ENCODE measurements around the gene LRRC56. TPM values are rescaled to one million over a fixed set of nuclear protein-coding genes. Genes with fewer than 3 reads are reported as not detected.

LRRC56 gene
- total and polyA plus RNA-seq, 2 donors (not counting 1 experiment from before 2014, with no cell fraction given): 11.8 to 15.8 TPM

- Histone ChIP-seq H3K79me2 (ENCODE audit: control insufficient read depth, insufficient read depth, low read length) (no peaks in the 10 kb centered on the region), H3K9me3 (ENCODE audit: control extremely low read depth in 1 of 3, control insufficient read depth in 2 of 3, insufficient read depth in 1 of 3, low read length in 2 of 3) (no peaks in the 10 kb centered on the region), H3K4me2 (replicated peaks; ENCODE audit: low read depth, low read length, poor library complexity, severe bottlenecking) (no peak overlapping the region), H3K4me3 (ENCODE audit: control extremely low read depth in 1 of 5, extremely low read depth in 1 of 5, insufficient read depth in 1 of 5, low read depth in 2 of 5, low read length in 4 of 5) (no peak overlapping the region), H3K4me1 (ENCODE audit: control insufficient read depth in 2 of 2, insufficient read depth in 2 of 2, low read length in 2 of 2) (no peaks in the 10 kb centered on the region), H4K20me1 (ENCODE audit: control insufficient read depth, insufficient read depth, low read length, poor library complexity, severe bottlenecking) (peaks cover 2% of the 10 kb centered on the region), H3K27ac (ENCODE audit: low read length in 2 of 2) (no peak overlapping the region), H3K27me3 (replicated peaks in 1 of 4; ENCODE audit: control extremely low read depth in 1 of 4, control insufficient read depth in 3 of 4, insufficient read depth in 4 of 4, low read length in 3 of 4) (no peaks in the 10 kb centered on the region), H3K9ac (ENCODE audit: low read length) (no peak overlapping the region), H2AFZ (ENCODE audit: insufficient read depth, low read depth, low read length, poor library complexity, severe bottlenecking) (no peak overlapping the region), H3K36me3 (replicated peaks in 1 of 2; ENCODE audit: control extremely low read depth in 1 of 2, control insufficient read depth in 1 of 2, extremely low read depth in 1 of 2, insufficient read depth in 2 of 2, low read length in 1 of 2) (peaks cover 0 to 3% of the 10 kb centered on the region in 2 experiments)
- ATAC-seq (ENCODE audit: low read depth): no peak
- no peak overlapping the region for H3K27ac Mint-ChIP-seq
- H3K9me3 Mint-ChIP-seq (ENCODE audit: insufficient read depth): no peaks in the 10 kb centered on the region
- WGBS (ENCODE audit: insufficient coverage): 88% methylated on average over 16 of the region's 17 CpGs
- no peak for TF ChIP-seq CTCF (IDR thresholded peaks at IDR 0.05)
- TF ChIP-seq EZH2 (IDR thresholded peaks at IDR 0.05; ENCODE audit: borderline replicate concordance, insufficient read depth, low read depth, low read length, poor library complexity, severe bottlenecking): no peak
- H3K4me1 Mint-ChIP-seq: no peaks in the 10 kb centered on the region
- CTCF ChIA-PET: no interaction called here
- intact Hi-C loops (cut with micrococcal nuclease): no loop called here
- H3K27me3 Mint-ChIP-seq: no peaks in the 10 kb centered on the region
- peak; percentile 13 for DNase-seq
- no peak overlapping the region for H3K4me3 Mint-ChIP-seq
- POLR2A ChIA-PET: no interaction called here
These were observed 11.1 kb upstream of the LRRC56 start for GRCh38 chr11:526192-526591.

- H3K4me2 ChIP-seq (replicated peaks; ENCODE audit: low read depth, low read length, poor library complexity, severe bottlenecking): no peak overlapping the region
- H3K27ac Mint-ChIP-seq: no peak overlapping the region
- DNase-seq: peak; percentile 9
- ATAC-seq (ENCODE audit: low read depth): no peak
- ChIA-PET POLR2A (interaction anchor here (0.6 kb wide), 2 partner anchors 221 to 287 kb away, joined by 4 to 6 read pairs; no protein-coding TSS in a partner anchor), CTCF (no interaction called here)
- H3K4me3 Mint-ChIP-seq: no peak overlapping the region
- H3K79me2 ChIP-seq (ENCODE audit: control insufficient read depth, insufficient read depth, low read length): no peaks in the 10 kb centered on the region
- H2AFZ ChIP-seq (ENCODE audit: insufficient read depth, low read depth, low read length, poor library complexity, severe bottlenecking): no peak overlapping the region
- intact Hi-C loops (cut with micrococcal nuclease): no loop called here
- no peak overlapping the region for H3K4me3 ChIP-seq (ENCODE audit: control extremely low read depth in 1 of 5, extremely low read depth in 1 of 5, insufficient read depth in 1 of 5, low read depth in 2 of 5, low read length in 4 of 5)
- H3K36me3 ChIP-seq (replicated peaks in 1 of 2; ENCODE audit: control extremely low read depth in 1 of 2, control insufficient read depth in 1 of 2, extremely low read depth in 1 of 2, insufficient read depth in 2 of 2, low read length in 1 of 2): peaks cover 0 to 19% of the 10 kb centered on the region in 2 experiments
- peaks cover 21% of the 10 kb centered on the region for H4K20me1 ChIP-seq (ENCODE audit: control insufficient read depth, insufficient read depth, low read length, poor library complexity, severe bottlenecking)
- no peak for TF ChIP-seq EZH2 (IDR thresholded peaks at IDR 0.05; ENCODE audit: borderline replicate concordance, insufficient read depth, low read depth, low read length, poor library complexity, severe bottlenecking)
- no peak for TF ChIP-seq CTCF (IDR thresholded peaks at IDR 0.05)
- H3K27me3 Mint-ChIP-seq: no peaks in the 10 kb centered on the region
- H3K4me1 ChIP-seq (ENCODE audit: control insufficient read depth in 2 of 2, insufficient read depth in 2 of 2, low read length in 2 of 2): no peaks in the 10 kb centered on the region
- H3K4me1 Mint-ChIP-seq: no peaks in the 10 kb centered on the region
- 94% methylated on average over 29 of the region's 30 CpGs for WGBS (ENCODE audit: insufficient coverage)
- no peaks in the 10 kb centered on the region for H3K27me3 ChIP-seq (replicated peaks in 1 of 4; ENCODE audit: control extremely low read depth in 1 of 4, control insufficient read depth in 3 of 4, insufficient read depth in 4 of 4, low read length in 3 of 4)
- no peaks in the 10 kb centered on the region for H3K9me3 ChIP-seq (ENCODE audit: control extremely low read depth in 1 of 3, control insufficient read depth in 2 of 3, insufficient read depth in 1 of 3, low read length in 2 of 3)
- no peak overlapping the region for H3K9ac ChIP-seq (ENCODE audit: low read length)
- H3K27ac ChIP-seq (ENCODE audit: low read length in 2 of 2): no peak overlapping the region
- H3K9me3 Mint-ChIP-seq (ENCODE audit: insufficient read depth): no peaks in the 10 kb centered on the region
These were observed 9.0 kb upstream of the LRRC56 start for GRCh38 chr11:528166-528814.

Measured in B cell (primary cell).